ENCODE results near the gene CYP21A2.
"Not testable (repeated sequence)": the region's sequence is repeated elsewhere in the genome, so short reads cannot be mapped to it uniquely, and the experiment has no call there.

Gene CYP21A2

DNA sequence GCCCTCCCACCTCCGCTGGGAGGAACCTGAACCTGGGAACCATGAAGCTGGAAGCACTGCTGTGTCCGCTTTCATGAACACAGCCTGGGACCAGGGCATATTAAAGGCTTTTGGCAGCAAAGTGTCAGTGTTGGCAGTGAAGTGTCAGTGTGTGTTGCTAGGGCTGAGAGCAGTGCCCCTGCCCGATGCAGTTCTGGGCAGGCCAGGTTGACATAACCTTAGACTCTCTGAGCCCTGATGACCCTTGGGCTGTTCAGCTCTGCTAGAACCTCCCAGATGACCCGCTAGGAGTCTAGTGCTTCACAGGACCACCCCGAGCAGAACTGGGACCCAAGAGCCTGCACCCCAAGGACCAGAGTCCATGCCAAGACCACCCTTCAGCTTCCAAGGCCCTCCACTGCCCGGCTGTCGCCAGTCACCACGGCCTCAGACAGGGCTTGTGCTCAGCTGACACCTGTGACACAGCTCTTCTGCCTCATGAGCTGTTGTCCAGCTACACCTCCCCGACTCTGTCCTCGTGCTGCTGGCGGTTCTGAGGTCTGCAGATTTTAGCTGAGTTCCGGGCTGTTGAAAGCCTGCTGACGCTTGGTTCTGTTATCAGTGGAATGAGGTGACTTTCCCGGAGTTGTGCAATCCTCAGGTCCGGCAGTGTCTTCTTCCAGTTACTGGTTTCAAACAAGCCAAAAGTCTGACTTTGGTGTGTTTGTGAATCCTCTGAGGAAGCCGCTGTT is 2.8 kb upstream of the CYP21A2 start:
- DNase-seq, result not testable (repeated sequence)

DNA sequence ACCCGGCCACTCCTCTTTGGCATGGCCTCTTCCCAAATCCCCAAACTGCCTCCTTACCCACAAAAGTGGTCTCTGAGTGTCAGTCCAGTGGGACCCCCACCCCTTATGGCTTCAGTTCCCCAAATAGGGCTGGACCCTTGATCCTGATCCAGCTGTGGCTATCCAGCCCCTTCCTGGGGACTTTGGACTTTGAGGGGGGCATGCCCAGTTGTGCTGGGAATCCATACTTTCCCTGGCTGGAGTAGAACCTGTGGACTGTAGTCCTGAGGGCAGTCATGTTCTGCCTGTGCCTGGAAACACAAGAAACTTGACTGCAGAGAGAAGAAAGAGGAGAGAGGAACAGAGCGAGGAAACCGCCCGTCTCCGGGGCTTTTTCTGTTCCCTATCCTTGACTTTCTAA is 1.1 kb upstream of the CYP21A2 start:
- not testable (repeated sequence) for DNase-seq

DNA sequence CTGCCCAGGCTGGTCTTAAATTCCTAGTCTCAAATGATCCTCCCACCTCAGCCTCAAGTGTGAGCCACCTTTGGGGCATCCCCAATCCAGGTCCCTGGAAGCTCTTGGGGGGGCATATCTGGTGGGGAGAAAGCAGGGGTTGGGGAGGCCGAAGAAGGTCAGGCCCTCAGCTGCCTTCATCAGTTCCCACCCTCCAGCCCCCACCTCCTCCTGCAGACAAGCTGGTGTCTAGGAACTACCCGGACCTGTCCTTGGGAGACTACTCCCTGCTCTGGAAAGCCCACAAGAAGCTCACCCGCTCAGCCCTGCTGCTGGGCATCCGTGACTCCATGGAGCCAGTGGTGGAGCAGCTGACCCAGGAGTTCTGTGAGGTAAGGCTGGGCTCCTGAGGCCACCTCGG is 663 bp downstream of the CYP21A2 start:
- DNase-seq, result not testable (repeated sequence)

DNA sequence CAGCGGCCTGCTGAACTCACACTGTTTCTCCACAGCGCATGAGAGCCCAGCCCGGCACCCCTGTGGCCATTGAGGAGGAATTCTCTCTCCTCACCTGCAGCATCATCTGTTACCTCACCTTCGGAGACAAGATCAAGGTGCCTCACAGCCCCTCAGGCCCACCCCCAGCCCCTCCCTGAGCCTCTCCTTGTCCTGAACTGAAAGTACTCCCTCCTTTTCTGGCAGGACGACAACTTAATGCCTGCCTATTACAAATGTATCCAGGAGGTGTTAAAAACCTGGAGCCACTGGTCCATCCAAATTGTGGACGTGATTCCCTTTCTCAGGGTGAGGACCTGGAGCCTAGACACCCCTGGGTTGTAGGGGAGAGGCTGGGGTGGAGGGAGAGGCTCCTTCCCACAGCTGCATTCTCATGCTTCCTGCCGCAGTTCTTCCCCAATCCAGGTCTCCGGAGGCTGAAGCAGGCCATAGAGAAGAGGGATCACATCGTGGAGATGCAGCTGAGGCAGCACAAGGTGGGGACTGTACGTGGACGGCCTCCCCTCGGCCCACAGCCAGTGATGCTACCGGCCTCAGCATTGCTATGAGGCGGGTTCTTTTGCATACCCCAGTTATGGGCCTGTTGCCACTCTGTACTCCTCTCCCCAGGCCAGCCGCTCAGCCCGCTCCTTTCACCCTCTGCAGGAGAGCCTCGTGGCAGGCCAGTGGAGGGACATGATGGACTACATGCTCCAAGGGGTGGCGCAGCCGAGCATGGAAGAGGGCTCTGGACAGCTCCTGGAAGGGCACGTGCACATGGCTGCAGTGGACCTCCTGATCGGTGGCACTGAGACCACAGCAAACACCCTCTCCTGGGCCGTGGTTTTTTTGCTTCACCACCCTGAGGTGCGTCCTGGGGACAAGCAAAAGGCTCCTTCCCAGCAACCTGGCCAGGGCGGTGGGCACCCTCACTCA is 1.4 kb downstream of the CYP21A2 start:
- DNase-seq, result not testable (repeated sequence)

DNA sequence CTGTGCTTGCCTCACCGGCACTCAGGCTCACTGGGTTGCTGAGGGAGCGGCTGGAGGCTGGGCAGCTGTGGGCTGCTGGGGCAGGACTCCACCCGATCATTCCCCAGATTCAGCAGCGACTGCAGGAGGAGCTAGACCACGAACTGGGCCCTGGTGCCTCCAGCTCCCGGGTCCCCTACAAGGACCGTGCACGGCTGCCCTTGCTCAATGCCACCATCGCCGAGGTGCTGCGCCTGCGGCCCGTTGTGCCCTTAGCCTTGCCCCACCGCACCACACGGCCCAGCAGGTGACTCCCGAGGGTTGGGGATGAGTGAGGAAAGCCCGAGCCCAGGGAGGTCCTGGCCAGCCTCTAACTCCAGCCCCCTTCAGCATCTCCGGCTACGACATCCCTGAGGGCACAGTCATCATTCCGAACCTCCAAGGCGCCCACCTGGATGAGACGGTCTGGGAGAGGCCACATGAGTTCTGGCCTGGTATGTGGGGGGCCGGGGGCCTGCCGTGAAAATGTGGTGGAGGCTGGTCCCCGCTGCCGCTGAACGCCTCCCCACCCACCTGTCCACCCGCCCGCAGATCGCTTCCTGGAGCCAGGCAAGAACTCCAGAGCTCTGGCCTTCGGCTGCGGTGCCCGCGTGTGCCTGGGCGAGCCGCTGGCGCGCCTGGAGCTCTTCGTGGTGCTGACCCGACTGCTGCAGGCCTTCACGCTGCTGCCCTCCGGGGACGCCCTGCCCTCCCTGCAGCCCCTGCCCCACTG is 2.3 kb downstream of the CYP21A2 start:
- not testable (repeated sequence) for DNase-seq

DNA sequence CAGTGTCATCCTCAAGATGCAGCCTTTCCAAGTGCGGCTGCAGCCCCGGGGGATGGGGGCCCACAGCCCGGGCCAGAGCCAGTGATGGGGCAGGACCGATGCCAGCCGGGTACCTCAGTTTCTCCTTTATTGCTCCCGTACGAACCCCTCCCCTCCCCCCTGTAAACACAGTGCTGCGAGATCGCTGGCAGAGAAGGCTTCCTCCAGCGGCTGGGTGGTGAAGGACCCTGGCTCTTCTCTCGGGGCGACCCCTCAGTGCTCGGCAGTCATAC is 2.8 kb downstream of the CYP21A2 start:
- not testable (repeated sequence) for DNase-seq

DNA sequence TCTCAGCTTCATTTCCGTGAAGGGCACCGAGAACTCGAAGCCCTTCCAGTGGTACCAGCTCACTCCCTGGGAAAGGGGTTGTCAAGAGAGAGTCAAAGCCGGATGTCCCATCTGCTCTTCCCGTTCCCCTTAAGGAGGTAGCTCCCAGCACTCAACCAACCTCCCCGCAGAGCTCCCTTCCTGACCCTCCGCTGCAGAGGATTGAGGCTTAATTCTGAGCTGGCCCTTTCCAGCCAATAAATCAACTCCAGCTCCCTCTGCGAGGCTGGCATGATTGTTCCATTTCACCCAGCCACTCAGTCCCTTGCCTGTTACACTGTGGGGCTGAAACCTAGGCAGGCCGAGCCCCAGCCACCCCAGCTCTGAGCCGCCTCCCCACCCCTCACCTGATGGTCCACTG is 3.2 kb downstream of the CYP21A2 start:
- not testable (repeated sequence) for DNase-seq

DNA sequence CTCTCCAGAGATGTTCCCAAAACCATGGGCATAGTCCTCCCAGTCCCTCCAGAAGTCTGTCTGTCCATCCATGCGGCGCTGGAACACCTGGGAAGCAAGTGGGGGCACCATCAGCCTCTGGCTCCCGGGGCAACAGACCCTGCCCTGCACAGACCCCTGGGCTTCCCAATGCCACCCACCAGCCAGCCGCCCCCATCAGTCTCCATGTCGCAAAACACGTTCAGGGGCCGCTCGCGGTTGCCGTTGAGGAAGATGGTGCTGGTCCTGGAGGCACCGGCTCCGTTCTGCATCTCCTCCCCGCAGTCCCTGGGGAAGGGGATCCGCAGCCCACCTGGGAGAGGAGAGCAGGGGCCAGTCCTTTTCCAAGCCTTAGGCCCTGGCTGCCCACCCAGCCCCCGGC is 4.1 kb downstream of the CYP21A2 start:
- DNase-seq, result not testable (repeated sequence)

DNA sequence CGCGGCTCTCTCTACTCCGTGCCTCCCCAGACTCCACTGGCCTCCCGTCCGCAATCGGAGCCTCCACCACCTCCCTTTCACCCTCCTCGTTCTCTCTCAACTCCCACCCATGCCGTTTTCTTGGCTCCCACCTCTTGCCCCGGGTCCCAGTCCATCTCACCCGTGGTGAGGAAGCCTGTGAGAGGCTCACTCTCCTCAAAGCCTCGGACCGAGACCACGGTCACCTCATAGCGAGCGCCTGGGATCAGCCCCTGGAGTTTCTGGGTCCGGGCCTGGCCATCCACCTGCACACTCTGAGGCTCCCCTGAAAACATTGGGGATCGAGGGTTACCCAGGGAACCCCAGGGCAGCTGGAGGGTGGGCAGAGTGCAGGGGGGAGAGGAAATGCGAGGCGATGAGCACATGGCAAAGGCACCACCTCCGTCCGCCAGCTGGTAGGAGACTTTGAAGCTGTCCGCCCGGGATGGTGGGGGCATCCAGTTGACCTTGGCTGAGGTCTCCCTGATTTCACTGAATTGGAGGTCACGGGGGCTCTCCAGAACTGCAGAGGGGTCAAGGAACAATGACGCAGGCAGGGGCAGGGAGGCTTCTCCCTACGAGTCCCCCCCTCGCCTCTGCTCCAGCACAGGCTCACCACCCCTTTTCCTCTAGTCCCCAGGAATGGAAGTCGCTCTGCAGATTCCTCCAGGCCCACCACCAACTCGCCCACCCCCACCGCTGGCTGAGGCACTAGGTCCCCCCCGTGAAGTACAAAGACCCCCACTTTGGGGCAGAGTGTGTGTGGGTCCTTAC is 5.6 kb downstream of the CYP21A2 start:
- DNase-seq, result not testable (repeated sequence)

DNA sequence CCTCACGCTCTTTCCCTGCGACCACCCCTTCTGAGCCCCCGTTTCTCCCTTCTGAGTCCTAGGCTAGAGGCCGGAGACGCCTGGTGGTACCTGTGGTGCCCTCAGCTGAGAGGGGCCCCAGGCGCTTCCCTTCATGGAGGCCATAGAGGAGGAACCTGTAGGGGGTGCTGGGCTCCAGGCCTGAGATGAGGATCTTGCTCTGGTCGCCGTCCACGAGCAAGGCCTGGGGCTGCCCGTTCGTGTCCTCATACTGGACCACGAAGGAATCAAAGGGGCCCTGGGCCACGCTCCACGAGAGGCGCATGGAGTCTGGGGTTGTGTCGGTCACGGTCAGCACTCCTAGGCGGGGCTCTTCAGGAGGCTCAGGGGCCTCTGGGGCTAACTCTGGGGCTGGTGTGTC is 6.7 kb downstream of the CYP21A2 start:
- not testable (repeated sequence) for DNase-seq

DNA sequence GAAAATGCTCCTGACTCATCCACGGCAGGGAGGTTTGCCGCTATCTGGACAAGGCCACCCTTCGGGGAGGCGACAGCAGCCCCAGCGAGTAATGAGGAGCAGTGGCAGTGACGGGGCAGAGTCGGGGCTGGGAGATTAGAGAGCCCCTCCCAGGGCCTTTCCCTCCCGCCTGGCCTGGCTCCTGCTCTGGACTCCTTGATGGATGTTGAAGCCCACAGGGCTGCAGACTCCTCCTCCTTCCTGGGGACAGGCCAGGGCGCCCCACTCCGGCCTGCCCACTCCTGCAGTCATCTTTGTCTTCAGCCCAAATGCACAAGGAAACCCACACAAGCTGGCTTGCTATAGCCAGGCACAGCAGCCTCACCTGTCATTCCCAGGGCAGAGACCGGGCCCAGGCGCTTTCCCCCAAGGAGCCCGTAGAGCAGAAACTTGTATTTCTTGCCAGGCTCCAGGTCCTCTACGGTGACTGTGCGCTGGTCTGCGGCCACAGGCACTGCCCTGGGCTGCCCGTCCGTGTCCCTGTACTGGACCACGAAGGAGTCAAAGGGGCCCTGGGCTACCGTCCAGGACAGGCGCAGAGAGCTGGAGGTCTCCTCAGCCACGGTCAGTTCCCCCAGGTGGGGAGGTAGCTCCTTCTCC is 7.7 kb downstream of the CYP21A2 start:
- no peak for DNase-seq

DNA sequence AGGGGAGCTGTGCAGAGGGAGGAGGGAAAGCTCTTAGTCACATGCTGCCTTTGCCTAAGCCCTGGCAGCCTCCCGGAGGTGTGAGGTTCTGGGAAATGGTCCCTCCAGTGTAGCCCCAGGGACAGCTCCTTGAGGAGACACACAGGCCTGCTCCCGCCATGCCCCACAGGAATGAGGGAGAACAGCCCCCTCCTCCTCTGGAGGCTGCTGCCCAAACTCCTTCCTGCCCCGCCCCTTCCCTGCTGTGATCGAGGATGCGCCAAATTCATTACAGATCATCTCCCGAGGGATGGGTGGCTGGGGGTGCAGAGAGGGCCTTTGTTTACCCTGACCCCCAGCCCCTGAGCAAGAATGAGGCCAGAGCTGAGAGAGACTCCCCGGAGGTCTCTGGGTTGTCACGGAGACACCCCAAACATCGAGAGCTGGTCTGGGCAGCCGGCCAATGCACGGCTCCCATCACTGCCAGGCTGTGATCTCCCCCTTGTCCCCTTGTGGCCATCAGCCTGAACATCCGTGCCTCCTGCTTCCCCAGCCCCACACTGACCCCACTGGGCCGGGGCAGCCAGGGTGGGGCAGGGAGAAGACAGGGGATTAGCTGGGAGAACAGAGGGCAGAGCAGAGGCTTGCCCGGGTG is 8.4 kb downstream of the CYP21A2 start:
- no peak for DNase-seq

DNA sequence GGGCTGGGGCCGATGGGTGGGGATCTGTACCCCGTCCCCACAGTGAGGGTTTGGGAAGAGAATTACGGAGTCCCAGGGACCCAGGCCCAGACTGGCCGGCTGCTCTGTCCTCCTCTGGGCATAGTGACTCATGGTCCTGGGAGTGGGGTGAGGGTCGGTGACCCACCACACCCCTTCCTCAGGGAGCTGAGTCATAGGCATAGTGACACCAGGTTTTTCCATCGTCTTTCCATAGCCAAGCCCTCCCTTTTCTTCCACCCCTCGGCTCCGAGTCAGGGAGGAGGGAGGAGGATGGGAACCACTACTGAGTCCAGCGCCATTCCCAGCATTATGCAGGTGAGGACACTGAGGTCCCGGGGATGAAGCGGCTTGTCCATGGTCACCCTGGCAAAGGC is 8.9 kb downstream of the CYP21A2 start:
- no peak for DNase-seq

DNA sequence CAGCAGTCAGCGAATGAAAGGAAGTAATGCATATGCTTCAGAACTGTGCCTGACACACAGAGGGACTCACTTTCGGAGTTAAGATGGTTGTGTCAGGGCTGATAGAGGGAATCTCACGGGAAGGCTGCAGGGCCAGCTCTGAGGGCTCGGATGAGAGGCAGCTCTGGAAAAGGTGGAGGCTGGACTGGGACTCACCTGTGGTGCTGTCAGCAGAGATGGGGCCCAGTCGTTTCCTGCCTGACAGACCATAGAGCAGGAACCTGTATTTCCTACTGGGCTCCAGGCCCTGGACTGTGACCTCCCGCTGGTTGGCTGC is 9.3 kb downstream of the CYP21A2 start:
- DNase-seq, result no peak

DNA sequence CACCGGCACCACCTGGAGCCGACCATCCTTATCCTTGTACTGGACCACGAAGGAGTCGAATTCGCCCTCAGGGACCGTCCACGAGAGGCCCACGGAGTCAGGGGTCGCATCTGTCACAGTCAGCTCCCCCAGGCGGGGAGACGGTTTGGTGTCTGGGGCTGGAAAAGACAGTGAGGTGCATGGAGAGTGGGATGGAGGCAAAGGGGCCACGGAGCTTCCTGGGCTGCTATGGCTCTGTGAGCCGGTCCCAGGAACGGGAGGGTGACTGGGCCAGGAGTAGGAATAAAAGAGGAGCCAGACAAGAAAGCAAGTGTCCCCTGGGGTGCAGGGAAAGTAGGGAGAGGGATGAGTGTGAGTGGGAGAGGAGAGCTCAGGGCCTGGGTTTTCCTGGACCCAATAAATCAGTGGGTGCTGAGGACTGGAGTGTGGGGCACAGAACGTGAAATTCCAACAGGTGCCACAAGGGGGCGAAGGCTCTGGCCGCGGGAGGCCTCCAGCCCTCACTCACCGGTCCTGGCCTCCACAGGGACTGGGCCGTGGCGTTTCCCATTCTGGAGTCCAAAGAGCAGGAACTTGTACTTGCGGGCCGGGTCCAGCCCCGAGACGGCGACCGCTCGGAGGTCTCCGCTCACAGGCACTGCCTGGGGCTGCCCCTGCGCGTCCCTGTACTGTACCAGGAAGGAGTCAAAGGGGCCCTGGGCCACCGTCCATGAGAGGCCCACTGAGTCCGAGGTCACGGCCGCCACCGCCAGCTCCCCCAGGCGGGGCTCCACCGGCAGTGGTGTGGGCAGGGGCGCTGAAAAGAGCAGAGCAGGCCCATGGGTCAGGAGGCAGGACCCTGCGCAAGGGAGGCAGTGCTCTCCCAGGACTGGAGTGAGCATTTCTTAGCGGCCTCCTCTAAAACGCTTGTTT is 9.9 kb downstream of the CYP21A2 start:
- peak; percentile 63 for DNase-seq

DNA sequence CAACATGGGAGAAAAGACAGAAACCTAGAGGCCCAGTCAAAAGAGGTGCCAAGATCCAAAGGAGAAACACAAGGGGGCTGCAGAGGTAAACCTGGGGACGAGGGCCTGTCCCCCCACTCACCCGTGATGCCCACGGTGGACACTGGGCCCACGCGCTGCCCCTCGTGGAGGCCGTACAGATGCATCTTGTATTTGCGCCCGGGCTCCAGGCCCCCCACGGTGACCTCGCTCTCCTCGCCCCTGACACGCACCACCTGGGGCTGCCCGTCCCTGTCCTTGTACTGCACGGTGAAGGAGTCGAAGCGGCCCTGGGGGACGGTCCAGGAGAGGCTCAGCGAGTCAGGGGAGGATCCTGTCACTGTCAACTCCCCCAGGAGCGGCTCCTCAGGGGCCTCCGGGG is 10.9 kb downstream of the CYP21A2 start:
- not testable (repeated sequence) for DNase-seq

DNA sequence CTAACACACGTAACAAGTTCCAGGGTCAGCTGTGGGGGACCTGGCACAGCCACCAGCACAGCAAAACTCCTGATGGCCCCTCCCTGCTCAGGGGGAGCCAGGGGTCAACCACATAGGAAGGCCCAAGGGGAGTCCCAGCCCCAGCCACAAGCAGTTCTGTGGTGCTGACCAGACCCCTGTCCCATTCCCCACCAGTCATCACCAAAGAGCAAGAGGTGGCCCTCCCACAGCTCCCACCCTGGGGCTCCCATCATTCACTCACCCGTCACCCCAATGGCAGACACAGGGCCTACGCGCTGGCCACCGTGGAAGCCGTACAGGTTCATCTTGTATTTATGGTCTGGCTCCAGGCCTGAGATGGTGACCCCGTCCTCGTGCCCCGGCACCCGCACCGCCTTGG is 11.5 kb downstream of the CYP21A2 start:
- not testable (repeated sequence) for DNase-seq

DNA sequence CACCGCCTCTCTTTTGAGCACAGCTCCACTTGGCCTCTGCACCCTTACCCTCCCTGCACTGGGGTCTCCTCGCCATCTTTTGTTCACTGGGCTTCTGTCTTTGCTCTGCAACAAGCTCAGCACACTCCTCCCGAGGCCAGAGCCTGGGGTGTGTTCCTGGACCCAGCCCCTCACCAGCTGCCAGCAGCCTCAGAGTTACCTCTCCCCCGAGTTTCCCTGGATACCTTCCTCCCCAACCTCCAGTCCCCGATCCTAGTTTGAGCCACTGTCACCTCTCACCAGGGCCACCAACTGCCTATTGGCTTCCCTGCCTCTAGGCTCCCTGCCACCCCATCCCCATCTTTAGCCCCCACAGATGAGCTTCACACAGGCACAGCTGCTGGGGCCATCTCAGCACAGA is 12.3 kb downstream of the CYP21A2 start:
- no peak for DNase-seq

DNA sequence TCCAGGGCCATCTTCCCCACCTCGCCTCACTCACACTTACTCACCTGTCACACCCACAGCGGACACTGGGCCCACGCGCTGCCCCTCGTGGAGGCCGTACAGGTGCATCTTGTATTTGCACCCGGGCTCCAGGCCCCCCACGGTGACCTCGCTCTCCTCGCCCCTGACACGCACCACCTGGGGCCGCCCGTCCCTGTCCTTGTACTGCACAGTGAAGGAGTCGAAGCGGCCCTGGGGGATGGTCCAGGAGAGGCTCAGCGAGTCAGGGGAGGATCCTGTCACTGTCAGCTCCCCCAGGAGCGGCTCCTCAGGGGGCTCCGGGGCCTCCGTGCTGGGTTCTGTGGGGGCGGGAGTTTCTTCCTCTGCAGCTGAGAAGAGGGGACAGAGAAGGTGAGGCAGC is 14.4 kb downstream of the CYP21A2 start:
- not testable (repeated sequence) for DNase-seq

DNA sequence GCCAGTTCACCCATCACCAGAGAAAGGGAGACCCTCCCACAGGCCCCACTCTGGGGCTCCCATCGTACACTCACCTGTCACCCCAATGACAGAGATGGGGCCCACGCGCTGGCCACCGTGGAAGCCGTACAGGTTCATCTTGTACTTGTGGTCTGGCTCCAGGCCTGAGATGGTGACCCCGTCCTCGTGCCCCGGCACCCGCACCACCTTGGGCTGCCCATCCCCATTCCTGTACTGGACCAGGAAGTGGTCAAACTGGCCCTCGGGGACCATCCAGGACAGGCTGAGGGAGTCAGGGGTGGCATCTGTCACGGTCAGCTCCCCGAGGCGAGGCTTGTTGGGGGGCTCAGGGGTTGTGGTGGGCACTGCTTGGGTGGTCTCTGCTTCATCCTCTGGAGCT is 15.1 kb downstream of the CYP21A2 start:
- not testable (repeated sequence) for DNase-seq

DNA sequence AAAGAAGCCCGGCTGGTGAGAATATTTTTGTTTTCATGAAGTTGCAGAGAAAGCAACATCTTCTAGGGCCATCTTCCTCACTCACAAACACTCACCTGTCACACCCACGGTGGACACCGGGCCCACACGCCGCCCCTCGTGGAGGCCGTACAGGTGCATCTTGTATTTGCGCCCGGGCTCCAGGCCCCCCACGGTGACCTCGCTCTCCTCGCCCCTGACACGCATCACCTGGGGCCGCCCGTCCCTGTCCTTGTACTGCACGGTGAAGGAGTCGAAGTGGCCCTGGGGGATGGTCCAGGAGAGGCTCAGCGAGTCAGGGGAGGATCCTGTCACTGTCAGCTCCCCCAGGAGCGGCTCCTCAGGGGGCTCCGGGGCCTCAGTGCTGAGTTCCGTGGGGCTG is 17.5 kb downstream of the CYP21A2 start:
- not testable (repeated sequence) for DNase-seq
